GM12801 (cell line): ENCODE results near the gene ADARB1.

Experiments
- TF ChIP-seq, protein P1 (sequence below): IDR thresholded peaks from one replicate; pipeline ENCODE4 v1.5.1; 2011; ENCODE audit warnings: control low read depth; ENCODE audit not compliant: insufficient read length; ENCODE audit errors: extremely low read depth

The ADARB1 gene

GRCh38 chr21:45249626-45250025 is 175.2 kb downstream of the ADARB1 start:
- TF ChIP-seq, protein P1, sequence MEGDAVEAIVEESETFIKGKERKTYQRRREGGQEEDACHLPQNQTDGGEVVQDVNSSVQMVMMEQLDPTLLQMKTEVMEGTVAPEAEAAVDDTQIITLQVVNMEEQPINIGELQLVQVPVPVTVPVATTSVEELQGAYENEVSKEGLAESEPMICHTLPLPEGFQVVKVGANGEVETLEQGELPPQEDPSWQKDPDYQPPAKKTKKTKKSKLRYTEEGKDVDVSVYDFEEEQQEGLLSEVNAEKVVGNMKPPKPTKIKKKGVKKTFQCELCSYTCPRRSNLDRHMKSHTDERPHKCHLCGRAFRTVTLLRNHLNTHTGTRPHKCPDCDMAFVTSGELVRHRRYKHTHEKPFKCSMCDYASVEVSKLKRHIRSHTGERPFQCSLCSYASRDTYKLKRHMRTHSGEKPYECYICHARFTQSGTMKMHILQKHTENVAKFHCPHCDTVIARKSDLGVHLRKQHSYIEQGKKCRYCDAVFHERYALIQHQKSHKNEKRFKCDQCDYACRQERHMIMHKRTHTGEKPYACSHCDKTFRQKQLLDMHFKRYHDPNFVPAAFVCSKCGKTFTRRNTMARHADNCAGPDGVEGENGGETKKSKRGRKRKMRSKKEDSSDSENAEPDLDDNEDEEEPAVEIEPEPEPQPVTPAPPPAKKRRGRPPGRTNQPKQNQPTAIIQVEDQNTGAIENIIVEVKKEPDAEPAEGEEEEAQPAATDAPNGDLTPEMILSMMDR: no peak

DNA sequence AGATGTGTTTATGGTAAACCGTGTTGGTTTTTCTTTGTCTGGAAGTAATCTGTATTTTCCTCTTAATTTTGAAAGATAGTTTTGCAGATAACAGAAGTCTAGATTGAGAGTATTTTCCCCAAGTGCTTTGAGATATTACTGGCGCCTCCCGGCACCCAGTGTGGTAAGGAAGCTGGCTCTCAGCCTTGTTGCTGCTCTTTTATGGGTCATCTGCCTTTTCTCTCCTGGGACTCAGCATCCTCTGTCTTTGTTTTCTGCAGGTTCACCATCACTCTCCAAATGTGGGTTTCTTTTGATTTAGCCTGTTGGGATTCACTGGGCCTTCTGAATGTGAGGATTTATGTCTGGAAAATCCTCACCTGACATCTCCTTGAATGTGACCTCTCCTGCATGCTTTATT is 175.9 kb downstream of the ADARB1 start:
- TF ChIP-seq, protein P1: no peak

- TF ChIP-seq, protein P1: no peak
Measured at GRCh38 chr21:45250914-45251634, 176.7 kb downstream of the ADARB1 start.

- TF ChIP-seq, protein P1: no peak
Measured at GRCh38 chr21:45251635-45252447, 177.5 kb downstream of the ADARB1 start.

DNA sequence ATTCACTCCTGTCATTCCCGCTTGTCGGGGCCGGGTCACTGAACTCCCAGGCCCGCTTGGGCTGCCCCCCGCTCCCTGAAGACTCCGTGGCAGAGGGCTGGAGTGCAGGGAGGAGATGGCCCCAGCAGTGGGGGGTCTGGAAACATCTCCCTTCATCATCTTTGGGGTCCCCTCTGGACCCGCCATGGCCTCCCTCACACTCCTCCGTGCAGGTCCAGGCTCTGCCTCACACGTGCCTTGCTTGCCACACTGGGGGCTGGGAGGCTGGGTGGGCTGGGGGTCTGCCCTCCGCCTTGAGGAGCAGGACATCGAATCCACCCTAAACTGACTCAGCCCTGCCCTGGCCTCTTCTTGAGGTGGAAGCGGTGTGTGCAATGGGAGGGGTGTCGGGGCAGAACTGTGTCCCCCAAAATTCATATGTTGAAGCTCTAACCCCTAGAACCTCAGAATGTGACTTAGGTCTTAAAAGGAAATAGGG is 178.1 kb downstream of the ADARB1 start:
- TF ChIP-seq, protein P1: no peak

DNA sequence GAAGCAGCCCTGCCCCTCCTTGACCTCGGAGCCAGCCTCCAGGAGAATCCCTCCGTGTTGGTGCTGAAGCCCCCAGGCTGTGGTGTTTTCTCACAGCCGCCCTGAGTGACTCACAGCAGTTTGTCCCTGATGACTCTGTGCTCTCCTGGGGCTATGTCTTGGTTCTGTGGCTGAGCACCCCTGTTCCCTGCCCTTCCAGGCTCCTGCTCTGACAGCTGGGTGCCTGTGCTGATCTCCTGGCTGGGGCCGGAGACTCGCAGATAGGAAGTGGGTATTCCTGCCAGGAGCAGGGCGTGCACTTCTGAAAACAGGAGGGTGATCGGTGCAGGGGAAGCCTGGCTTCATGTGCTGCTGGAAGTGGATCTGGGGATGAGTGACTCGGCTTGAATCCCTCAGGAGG is 178.8 kb downstream of the ADARB1 start:
- TF ChIP-seq, protein P1: no peak

DNA sequence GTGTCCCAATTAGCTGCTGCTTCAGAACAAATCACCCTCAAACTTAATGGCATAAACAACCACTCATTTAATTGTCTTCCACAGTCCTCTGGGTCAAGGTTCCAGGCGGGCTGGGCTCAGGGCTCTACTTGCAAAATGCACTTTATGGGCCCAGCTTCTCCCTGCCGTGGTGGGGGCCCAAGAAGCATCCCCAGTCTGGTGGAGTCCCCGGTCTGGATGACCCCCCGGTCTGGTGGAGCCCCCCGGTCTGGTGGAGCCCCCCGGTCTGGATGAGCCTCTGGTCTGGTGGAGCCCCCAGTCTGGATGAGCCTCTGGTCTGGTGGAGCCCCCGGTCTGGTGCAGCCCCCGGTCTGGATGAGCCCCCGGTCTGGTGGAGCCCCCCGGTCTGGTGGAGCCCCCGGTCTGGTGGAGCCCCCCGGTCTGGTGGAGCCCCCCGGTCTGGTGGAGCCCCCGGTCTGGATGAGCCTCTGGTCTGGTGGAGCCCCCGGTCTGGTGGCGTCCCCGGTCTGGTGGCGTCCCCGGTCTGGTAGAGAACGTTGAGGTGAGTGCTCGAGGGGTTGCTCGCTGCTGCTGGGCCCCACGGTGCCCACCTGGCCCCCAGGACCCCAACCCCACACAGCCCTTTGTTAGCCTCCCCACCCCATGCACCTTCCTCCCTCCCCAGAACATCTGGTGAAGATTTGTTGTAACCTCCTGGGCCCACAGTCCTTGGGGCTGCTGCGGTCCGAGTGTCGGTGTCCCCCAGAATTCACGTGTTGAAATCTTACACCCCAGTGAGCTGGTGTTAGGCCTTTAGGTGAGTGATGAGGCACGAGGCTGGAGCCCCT is 179.5 kb downstream of the ADARB1 start:
- TF ChIP-seq, protein P1: no peak
